GM19372 (cell line): ENCODE data around the gene ATRN.
A peak's percentile ranks its signal among the peaks of the same experiment; 100 is the strongest.
"Not testable (repeated sequence)": the region's sequence is repeated elsewhere in the genome, so short reads cannot be mapped to it uniquely, and the experiment has no call there.

Experiments used
- ATAC-seq: cut with Tn5 transposase; IDR thresholded peaks from one replicate; pipeline ENCODE4 v1.9.1; 2021; ENCODE audit warnings: mild to moderate bottlenecking, low read depth, moderate library complexity; ENCODE audit not compliant: unreplicated experiment

The ATRN gene

DNA sequence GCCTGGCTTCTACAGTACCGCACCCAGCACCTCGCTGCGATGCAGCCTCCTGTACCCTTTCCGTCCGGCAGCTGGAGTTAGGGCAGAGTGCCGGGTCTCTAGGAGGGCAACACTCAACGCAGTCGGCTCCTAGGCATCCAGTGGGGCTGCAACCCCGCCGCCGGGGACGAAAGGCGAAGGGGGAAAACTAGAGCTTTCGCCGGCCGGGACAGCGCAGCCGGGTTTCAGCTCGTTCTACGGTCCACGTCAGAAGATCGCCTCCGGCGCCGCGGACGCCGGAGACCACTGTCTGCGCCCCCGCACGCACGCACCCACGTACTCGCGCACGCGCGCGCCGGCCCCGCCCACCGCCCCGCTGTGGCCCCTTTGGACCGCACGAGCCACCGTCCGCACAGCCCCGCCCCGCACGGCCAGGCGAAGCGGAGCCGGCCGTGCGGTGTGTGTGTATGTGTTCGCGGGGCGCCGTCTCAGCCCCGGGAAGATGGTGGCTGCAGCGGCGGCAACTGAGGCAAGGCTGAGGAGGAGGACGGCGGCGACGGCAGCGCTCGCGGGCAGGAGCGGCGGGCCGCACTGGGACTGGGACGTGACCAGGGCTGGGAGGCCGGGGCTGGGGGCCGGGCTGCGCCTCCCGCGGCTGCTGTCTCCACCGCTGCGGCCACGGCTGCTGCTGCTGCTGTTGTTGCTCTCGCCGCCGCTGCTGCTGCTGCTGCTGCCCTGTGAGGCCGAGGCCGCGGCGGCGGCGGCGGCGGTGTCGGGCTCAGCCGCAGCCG is at the start of gene ATRN:
TSS of gene ATRN (plus strand) at position 392 of the 770 bp plus-strand sequence. CDS start at position 482, 90 bp downstream.
- ATAC-seq: peak; percentile 81

GRCh38 chr20:3421985-3422384 is 48.8 kb upstream of the ATRN start:
- ATAC-seq: no peak

GRCh38 chr20:3423126-3423525 is 47.7 kb upstream of the ATRN start:
- no peak for ATAC-seq

GRCh38 chr20:3426766-3427165 is 44.1 kb upstream of the ATRN start:
- ATAC-seq: not testable (repeated sequence)

GRCh38 chr20:3430376-3431069 is 40.3 kb upstream of the ATRN start:
- ATAC-seq: peak; percentile 75

GRCh38 chr20:3431109-3431508 is 39.7 kb upstream of the ATRN start:
- ATAC-seq: no peak

DNA sequence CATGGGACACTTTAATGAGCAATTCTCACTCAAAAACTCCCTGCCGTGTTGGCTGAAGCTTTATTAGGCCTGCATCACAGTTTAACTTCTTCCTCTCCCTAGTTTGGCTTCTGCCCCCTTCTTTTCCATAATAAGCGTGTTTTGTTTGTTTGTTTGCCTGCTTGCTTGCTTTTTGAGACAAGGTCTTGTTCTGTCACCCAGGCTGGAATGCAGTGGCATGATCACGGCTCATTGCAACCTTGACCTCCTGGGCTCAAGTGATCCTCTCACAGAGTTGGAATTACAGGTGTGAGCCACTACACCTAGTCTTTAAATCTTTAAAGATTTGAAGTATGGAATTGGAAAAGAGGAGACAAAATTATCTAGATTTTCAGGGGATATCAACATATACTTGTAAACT is 38.0 kb upstream of the ATRN start:
- ATAC-seq: no peak

DNA sequence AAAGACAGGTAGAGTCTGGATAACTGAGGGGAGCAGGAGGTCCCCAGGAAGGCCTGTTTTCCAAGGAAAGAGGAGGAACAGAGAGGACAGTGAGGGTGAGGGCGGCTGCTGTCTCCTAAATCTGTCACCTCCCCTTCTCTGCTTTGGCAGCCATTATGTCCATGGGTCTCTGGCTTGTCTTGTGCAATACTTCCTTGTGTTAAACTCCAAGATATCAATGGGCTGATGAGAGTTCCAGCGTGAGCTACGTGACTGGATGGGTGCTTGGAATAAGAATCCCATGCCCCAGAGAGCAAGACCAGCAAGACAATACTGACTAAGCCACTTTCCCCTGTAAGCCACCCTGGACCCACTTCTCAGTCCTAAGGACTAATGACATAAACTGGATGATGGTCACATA is 37.1 kb upstream of the ATRN start:
- ATAC-seq: no peak

DNA sequence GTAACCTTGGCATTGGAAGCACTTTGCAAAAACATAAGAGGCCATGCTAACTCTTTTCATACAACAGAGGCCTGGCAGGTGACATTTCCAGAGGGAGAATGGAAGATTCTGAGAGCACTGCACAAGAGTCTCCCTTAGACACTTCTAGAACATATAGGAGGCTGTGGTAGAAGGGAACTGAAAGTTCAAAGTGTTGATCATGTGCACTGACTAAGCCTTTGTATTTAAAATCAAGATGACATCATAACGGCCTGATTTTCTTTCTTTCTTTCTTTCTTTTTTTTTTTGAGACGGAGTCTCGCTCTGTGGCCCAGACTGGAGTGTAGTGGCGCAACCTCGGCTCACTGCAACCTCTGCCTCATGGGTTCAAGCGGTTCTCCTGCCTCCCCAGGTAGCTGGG is 36.6 kb upstream of the ATRN start:
- ATAC-seq: no peak

DNA sequence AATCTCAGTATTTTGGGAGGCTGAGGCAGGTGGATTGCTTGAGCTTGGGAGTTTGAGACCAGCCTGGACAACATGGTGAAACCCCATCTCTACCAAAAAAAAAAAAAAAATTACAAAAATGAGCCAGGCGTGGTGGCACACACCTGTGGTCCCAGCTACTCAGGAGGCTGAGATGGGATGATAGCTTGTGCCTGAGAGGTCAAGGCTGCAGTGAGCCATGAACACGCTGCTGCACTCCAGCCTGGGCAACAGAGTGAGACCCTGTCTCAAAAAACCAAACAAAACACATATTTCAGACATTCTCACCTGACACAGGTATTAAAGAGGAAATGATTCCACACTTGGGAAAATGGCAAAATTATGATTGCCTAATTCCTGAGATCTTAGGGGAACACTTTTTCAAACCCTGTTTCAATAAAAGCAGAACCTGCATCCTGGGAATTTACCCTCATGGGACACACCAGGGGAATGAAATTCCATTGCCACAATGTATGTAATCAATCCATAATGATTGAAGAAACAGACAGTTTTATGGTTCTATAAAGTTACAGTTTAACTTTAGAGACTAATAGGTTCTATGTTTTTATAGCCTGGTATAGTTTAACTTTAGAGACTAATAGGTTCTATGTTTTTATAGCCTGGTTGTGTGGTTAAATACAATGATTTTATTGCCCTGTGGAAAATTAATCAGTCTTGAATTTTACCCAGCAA is 33.8 kb upstream of the ATRN start:
- ATAC-seq: no peak

- no peak for ATAC-seq
Measured at GRCh38 chr20:3446779-3447178, 24.0 kb upstream of the ATRN start.

DNA sequence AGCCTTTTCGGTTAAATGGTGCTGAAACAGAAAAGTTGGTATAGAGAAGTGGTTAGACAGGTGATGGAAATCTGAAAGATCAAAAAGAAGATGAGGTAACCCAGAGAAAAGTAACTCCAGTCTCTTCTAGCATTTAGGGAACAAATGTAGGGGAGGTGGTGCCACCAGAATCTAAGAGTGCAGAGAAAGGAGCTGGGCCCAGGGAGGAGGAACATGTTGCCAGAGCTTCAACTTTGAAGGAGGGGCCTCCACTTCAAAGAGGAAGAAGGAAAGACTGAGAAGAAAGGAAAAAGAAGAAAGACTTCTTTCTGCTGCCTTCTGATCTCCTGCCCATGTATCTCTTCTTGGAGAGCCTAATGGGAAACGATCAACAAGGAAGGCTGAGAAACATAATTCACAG is 23.5 kb upstream of the ATRN start:
- no peak for ATAC-seq

- no peak for ATAC-seq
Measured at GRCh38 chr20:3449319-3449718, 21.5 kb upstream of the ATRN start.

GRCh38 chr20:3452136-3452535 is 18.7 kb upstream of the ATRN start:
- no peak for ATAC-seq

GRCh38 chr20:3452690-3453089 is 18.1 kb upstream of the ATRN start:
- ATAC-seq: no peak

DNA sequence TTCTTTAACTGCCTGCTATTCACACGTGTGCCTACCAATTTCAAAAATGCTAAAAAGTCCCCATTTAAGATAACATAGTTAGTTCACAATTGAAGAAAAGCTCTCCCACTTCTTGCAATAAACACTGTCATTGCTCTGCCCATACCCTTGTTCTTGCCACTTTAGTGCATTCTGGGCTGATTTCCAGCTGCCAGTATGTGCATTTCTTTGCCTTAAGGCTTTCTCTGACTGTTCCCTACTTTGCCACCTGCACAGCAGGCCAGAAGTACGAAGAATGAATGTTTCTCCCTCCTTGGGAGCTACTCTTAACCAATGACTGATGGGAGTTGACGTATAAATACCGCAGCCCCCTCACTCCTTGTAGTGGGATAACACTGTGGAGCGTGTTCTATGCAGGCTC is 16.0 kb upstream of the ATRN start:
- no peak for ATAC-seq

- no peak for ATAC-seq
Measured at GRCh38 chr20:3456648-3457047, 14.2 kb upstream of the ATRN start.

DNA sequence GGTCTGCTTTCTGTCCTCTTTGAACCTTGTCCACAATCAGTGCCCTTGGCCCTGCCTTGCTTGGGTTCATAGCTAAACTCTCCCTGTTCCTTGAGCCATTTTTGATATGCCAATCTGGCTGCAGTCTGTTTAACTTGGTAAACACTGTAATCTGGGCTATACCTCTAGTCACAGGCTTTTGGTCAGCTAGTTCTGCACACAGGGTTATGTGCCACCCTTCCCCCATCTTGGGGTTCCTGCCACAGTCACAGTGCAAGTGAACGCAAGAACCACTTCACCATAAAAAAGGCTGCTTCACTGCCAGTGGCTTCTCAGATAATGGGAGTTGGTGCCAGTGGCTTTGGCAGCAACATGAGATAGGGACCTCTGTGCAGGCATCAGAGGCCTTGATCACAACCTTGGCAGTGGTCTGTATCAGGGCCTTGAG is 10.9 kb upstream of the ATRN start:
- no peak for ATAC-seq

DNA sequence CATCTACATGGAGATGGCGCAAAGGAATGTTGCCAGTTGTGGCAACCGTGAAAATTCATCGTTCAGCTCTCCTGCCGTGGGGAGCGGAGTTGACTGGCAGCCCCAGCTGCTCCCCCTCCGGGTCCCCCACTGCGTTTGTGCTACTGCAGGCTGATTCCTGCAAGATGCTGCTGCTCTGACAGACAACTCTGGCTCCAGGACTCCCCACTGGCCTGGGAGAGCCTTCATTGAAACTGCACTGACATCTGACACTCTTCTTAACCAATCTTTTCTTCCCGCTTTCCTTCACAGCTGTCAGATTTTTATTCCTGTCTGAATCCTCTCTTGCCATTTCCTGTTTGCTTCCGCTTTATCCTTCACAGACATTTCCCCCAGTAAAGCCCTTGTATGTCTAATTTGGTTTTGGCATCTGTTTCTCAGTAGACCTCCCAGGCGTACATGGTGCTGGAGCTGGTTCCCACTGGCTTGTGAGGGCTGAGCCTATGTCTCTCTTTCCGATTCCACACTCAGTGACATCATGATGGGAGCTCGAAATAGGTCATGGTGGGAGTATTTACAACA is 9.5 kb upstream of the ATRN start:
- no peak for ATAC-seq

- no peak for ATAC-seq
Measured at GRCh38 chr20:3461911-3462677, 8.7 kb upstream of the ATRN start.
